ENCODE measurements around the gene CEP192.

GRCh38 chr18:13096719-13097118 lies 105.6 kb downstream of the CEP192 start:
- TF ChIP-seq CTCF (IDR thresholded peaks at IDR 0.05 in 4 of 5, conservative IDR thresholded peaks at IDR 0.05 in 1 of 5) (no peak), POLR2A (IDR thresholded peaks at IDR 0.05) (no peak)

Data from gastrocnemius medialis (tissue), 4 donors.